Duodenal mucosa (tissue), 2 donors: Measurements from ENCODE around the gene LIG3.
"Not testable (repeated sequence)": the region's sequence is repeated elsewhere in the genome, so short reads cannot be mapped to it uniquely, and the experiment has no call there.

Experiments
- H3K27ac ChIP-seq: one replicate; pipeline ENCODE4 v1.7.0; 2013; ENCODE audit warnings: low read depth, low read length
- H3K27me3 ChIP-seq, 2 donors: one replicate each; pipeline ENCODE4 v1.7.0; 2013; ENCODE audit warnings: low read length in 2 of 2, control low read depth in 1 of 2; ENCODE audit not compliant: insufficient read depth in 2 of 2, control insufficient read depth in 1 of 2
- H3K36me3 ChIP-seq, 2 donors: one replicate each; pipeline ENCODE4 v1.7.0; 2013; ENCODE audit warnings: low read length in 2 of 2, control low read depth in 1 of 2; ENCODE audit not compliant: insufficient read depth in 2 of 2, control insufficient read depth in 1 of 2
- H3K4me1 ChIP-seq, 2 donors: one replicate each; pipeline ENCODE4 v1.7.0; 2013; ENCODE audit warnings: low read length in 2 of 2, control low read depth in 1 of 2; ENCODE audit not compliant: insufficient read depth in 2 of 2, control insufficient read depth in 1 of 2
- H3K4me3 ChIP-seq, 2 donors: one replicate each; pipeline ENCODE4 v1.7.0; 2013; ENCODE audit warnings: low read length in 2 of 2, low read depth in 1 of 2
- H3K9ac ChIP-seq, 2 donors: one replicate each; pipeline ENCODE4 v1.7.0; 2013; ENCODE audit warnings: low read length in 2 of 2, low read depth in 1 of 2
- H3K9me3 ChIP-seq, 2 donors: one replicate each; pipeline ENCODE4 v1.7.0; 2013; ENCODE audit warnings: low read length in 2 of 2, control low read depth in 1 of 2; ENCODE audit not compliant: control insufficient read depth in 1 of 2

LIG3 gene

DNA sequence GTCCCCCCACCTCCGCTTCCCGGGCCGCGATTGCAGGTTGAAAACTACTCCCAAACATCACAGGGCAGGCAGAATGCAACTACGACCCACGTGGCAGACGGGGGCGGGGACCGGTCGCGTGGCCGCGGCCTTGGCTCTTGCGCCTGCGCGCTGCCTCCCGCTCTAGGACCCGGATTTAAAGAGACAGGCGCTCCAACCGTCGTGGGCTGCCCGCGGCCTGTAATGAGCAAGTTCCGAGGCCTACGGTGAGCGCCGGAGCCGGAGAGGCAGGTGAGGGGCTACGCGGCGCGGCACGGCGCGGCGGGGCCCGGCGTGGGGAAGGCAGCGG lies at the start of gene LIG3:
LIG3 (plus strand) TSS at position 160 of the 328 bp plus-strand sequence. CDS start 2,494 bp downstream, outside the sequence.
- H3K27ac ChIP-seq = peak within 1 kb of the TSS; percentile 94
- no peaks in the 10 kb centered on the region for H3K27me3 ChIP-seq
- peaks cover 11 to 17% of the 10 kb centered on the region in 2 donors for H3K4me1 ChIP-seq
- peak within 1 kb of the TSS; percentile 83 to 86 for H3K9ac ChIP-seq
- no peaks in the 10 kb centered on the region for H3K9me3 ChIP-seq
- H3K36me3 ChIP-seq = peaks cover 0 to 7% of the 10 kb centered on the region in 2 donors
- H3K4me3 ChIP-seq = peak within 1 kb of the TSS; percentile 74 to 85

DNA sequence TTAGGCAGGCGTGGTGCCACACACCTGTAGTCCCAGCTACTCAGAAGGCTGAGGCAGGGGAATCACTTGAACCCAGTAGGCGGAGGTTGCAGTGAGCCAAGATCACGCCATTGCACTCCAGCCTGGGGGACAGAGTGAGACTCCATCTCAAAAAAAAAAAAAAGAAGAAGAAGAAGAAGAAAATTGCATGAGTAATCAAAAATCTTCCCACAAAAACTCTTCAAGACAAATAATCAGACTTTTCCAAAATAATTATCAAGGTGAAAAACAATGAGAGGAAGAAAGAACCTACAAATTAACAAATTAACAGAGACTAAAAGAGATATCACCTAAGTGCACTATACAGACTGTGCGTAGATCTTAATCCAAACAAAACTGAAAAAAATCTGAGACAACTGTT lies 29.5 kb upstream of the LIG3 start:
- not testable (repeated sequence) for H3K9me3 ChIP-seq, H3K4me3 ChIP-seq, H3K9ac ChIP-seq, H3K27ac ChIP-seq, H3K36me3 ChIP-seq, H3K4me1 ChIP-seq, H3K27me3 ChIP-seq

DNA sequence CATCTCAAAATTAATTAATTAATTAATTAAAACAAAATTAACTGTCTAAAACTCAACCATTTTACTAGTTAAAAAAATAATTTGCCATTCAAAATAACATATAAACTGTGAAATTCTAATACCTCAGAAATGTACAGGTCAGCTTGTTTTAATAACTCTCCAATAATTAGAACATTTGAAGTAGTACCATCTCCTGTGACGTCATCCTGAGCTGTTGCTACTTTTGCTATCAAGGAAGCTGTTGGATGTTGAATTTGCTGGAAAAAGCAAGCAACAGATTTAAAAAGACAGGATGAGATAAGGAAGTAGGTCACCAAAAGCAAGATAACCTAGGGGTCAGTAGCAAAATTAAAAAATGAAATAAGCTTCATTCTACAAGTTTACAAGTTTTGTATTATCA lies 21.9 kb upstream of the LIG3 start:
- Histone ChIP-seq H3K36me3 (no peaks in the 10 kb centered on the region), H3K9me3 (no peaks in the 10 kb centered on the region), H3K4me3 (no peak overlapping the region), H3K27me3 (no peaks in the 10 kb centered on the region), H3K9ac (no peak overlapping the region), H3K4me1 (peaks cover 11 to 18% of the 10 kb centered on the region in 2 donors), H3K27ac (no peak overlapping the region)

- Histone ChIP-seq H3K4me1 (peaks cover 11 to 18% of the 10 kb centered on the region in 2 donors), H3K27me3 (no peaks in the 10 kb centered on the region), H3K9ac (peak within 1 kb of the TSS; percentile 96 to 99), H3K4me3 (peak within 1 kb of the TSS; percentile 90 to 100), H3K27ac (peak within 1 kb of the TSS; percentile 93), H3K36me3 (peaks cover 12 to 24% of the 10 kb centered on the region in 2 donors), H3K9me3 (no peaks in the 10 kb centered on the region)
Observed at GRCh38 chr17:34961093-34961911, 19.0 kb upstream of the LIG3 start, which contains the start of the genes CCT6B and ZNF830. CCT6B (minus strand) TSS chr17:34961460; CDS start chr17:34961393, 67 bp downstream. ZNF830 (plus strand) TSS chr17:34961540; CDS start chr17:34961567, 27 bp downstream.

- no peaks in the 10 kb centered on the region for H3K36me3 ChIP-seq
- peaks cover 0 to 1% of the 10 kb centered on the region in 2 donors for H3K4me1 ChIP-seq
- no peak overlapping the region for H3K4me3 ChIP-seq
- no peaks in the 10 kb centered on the region for H3K9me3 ChIP-seq
- H3K9ac ChIP-seq = no peak overlapping the region
- H3K27ac ChIP-seq = no peak overlapping the region
- H3K27me3 ChIP-seq = no peaks in the 10 kb centered on the region
Observed at GRCh38 chr17:34974179-34974578, 6.1 kb upstream of the LIG3 start.

DNA sequence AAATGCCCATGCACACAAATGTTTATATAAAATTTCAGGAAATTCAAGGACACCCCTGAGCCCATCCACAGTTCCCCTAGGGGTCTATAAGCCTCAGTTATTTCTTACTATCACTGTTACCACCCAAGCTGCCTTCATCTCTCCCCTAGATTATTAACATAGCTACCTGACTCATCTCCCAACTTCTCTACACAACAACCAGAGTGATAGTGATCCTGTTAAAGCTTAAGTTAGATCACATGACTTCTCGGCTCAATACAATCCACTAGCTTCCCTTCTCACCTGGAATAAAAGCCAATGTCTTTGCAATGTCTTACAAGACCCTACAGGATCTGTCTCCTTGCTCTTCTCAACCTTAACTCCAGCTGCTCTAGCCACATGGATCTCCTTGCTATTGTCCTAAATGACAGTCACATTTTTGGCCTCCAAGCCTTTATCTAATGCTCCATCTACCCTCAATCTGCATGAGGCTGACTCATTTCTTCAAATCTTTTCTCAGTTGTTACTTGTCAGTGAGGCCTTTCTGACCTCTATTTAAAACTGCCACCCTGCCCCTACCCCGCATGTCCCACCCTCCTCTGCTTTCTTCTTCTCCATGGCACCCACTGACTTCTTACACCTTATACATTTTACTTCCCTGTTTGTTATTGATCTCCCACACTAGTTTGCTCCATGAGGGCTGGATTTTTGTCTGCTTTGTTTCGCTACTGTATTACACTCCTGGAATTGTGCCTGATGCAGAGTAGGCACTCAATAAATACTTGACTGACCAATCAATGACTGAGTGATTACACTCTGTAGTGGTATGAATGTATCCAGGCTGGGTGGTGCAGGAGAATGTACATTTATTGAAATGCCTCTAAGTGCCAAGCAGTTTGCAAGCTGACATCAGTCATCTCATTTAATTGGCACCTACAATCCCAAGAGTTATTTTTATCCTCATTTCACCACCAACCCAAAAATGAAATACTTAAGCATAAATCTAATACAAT lies 5.2 kb upstream of the LIG3 start:
- Histone ChIP-seq H3K36me3 (no peaks in the 10 kb centered on the region), H3K9ac (no peak overlapping the region), H3K4me1 (peaks cover 0 to 8% of the 10 kb centered on the region in 2 donors), H3K4me3 (no peak overlapping the region), H3K27me3 (no peaks in the 10 kb centered on the region), H3K27ac (no peak overlapping the region), H3K9me3 (no peaks in the 10 kb centered on the region)

- H3K27me3 ChIP-seq = no peaks in the 10 kb centered on the region
- no peak overlapping the region for H3K27ac ChIP-seq
- H3K9me3 ChIP-seq = no peaks in the 10 kb centered on the region
- peak overlapping the region in 1 of 2 donors; percentile 83 for H3K9ac ChIP-seq
- peaks cover 11 to 17% of the 10 kb centered on the region in 2 donors for H3K4me1 ChIP-seq
- peaks cover 0 to 3% of the 10 kb centered on the region in 2 donors for H3K36me3 ChIP-seq
- no peak overlapping the region for H3K4me3 ChIP-seq
Observed at GRCh38 chr17:34979153-34979552, 1.2 kb upstream of the LIG3 start.

GRCh38 chr17:34979650-34980352 lies 511 bp upstream of the LIG3 start:
- Histone ChIP-seq H3K27ac (peak overlapping the region; percentile 37), H3K27me3 (no peaks in the 10 kb centered on the region)

DNA sequence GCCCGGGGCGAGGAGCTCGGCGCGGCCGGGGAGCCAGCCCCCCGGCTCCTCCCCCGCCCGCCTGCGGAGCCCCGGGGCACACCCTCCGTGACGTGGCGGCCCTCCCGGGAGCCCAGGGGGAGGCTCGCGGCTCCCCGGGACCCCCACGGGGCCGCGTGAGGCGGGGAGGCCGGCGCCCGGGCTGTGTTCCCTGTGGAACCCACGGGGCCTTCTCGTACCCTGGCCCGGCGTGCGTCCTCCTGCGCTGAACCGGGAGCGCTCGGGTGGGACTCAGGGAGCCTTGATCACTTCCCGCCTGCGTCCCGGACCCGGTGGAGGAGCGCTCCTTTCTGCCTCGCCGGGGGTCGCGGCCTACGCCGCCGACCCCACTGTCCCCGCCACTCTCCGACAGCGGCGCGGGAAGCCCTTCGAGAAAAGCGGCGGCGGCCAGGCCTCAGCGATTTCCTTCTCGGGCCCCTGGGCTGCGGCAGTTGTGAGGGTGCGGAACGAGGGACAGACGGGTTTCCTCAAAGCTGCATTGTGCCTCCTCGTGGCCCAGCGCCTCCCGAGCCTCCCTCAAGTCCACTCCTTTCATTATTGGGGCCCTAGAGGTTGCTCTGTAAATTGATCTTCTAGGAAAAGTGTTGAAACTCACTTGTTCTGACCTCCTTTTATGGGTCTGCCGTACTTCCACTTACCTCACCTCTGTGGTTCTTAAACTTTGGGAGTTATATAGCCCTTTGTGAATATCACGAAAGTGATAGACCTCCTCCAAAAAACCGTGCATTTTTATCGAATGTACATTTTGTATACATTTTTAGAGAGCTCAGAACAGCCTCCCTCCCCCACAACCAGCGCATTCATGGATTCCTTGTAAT lies 597 bp downstream of the LIG3 start:
- H3K27ac ChIP-seq = peak overlapping the region; percentile 94
- peak overlapping the region; percentile 83 to 86 for H3K9ac ChIP-seq
- H3K27me3 ChIP-seq = no peaks in the 10 kb centered on the region
- no peaks in the 10 kb centered on the region for H3K9me3 ChIP-seq
- peak overlapping the region; percentile 74 to 85 for H3K4me3 ChIP-seq
- peaks cover 11 to 17% of the 10 kb centered on the region in 2 donors for H3K4me1 ChIP-seq
- peaks cover 0 to 11% of the 10 kb centered on the region in 2 donors for H3K36me3 ChIP-seq

More at GRCh38 chr17:34979650-34980352, 511 bp upstream of the LIG3 start:
- Histone ChIP-seq H3K9ac (peak overlapping the region; percentile 16 to 83), H3K4me3 (peak overlapping the region; percentile 74 to 85), H3K36me3 (peaks cover 0 to 7% of the 10 kb centered on the region in 2 donors), H3K4me1 (peaks cover 11 to 17% of the 10 kb centered on the region in 2 donors), H3K9me3 (no peaks in the 10 kb centered on the region)
